Measurements from ENCODE around the gene AOC1. TPM values are rescaled to one million over a fixed set of nuclear protein-coding genes. Genes with fewer than 3 reads are reported as not detected.

Gene AOC1
- total and polyA plus RNA-seq, 2 donors: 1.3 to 3.5 TPM

DNA sequence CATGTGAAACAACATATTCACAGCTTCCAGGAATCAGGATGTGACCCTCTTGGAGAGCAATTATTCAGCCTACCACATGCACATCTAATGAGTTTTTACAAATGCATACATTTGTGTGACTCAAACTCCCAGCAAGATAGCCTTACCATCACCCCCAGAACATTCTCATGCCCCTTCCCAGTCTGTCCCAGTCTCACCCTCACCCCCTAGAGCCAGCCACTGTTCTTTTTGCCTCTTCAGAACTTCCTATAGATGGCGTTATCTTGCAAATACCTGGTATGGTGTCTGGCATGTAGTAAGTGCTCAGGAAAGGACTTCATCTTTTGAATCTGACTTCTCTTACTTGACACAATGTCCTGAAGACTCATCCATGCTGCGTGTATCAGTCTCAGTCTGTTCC lies 23.9 kb upstream of the AOC1 start:
- Histone ChIP-seq H3K4me1 (ENCODE audit: control insufficient read depth in 2 of 2, insufficient read depth in 2 of 2, low read length in 2 of 2) (no peaks in the 10 kb centered on the region), H3K27ac (ENCODE audit: low read depth in 1 of 2, low read length in 1 of 2) (no peak overlapping the region), H3K27me3 (ENCODE audit: control insufficient read depth in 2 of 2, insufficient read depth in 1 of 2, low read length in 1 of 2) (peaks cover 0 to 9% of the 10 kb centered on the region in 2 donors), H3K36me3 (ENCODE audit: control insufficient read depth in 2 of 2, insufficient read depth in 2 of 2, low read length in 1 of 2) (no peaks in the 10 kb centered on the region), H3K9me3 (ENCODE audit: control insufficient read depth in 2 of 2, insufficient read depth in 1 of 2, low read length in 1 of 2) (no peaks in the 10 kb centered on the region), H3K4me3 (ENCODE audit: low read length in 2 of 2) (no peak overlapping the region)
- DNase-seq (ENCODE audit: low read depth in 6 of 9, low spot score in 9 of 9): no peak
- WGBS: 97% methylated on average over 2 of the region's 2 CpGs

- no peaks in the 10 kb centered on the region for H3K36me3 ChIP-seq (ENCODE audit: control insufficient read depth in 2 of 2, insufficient read depth in 2 of 2, low read length in 1 of 2)
- peaks cover 0 to 9% of the 10 kb centered on the region in 2 donors for H3K27me3 ChIP-seq (ENCODE audit: control insufficient read depth in 2 of 2, insufficient read depth in 1 of 2, low read length in 1 of 2)
- no peak overlapping the region for H3K4me3 ChIP-seq (ENCODE audit: low read length in 2 of 2)
- 95% methylated on average over 1 of the region's 1 CpG for WGBS
- no peak for DNase-seq (ENCODE audit: low read depth in 6 of 9, low spot score in 9 of 9)
- no peaks in the 10 kb centered on the region for H3K9me3 ChIP-seq (ENCODE audit: control insufficient read depth in 2 of 2, insufficient read depth in 1 of 2, low read length in 1 of 2)
- no peaks in the 10 kb centered on the region for H3K4me1 ChIP-seq (ENCODE audit: control insufficient read depth in 2 of 2, insufficient read depth in 2 of 2, low read length in 2 of 2)
- H3K27ac ChIP-seq (ENCODE audit: low read depth in 1 of 2, low read length in 1 of 2): no peak overlapping the region
These were observed 22.9 kb upstream of the AOC1 start for GRCh38 chr7:150829426-150829825.

DNA sequence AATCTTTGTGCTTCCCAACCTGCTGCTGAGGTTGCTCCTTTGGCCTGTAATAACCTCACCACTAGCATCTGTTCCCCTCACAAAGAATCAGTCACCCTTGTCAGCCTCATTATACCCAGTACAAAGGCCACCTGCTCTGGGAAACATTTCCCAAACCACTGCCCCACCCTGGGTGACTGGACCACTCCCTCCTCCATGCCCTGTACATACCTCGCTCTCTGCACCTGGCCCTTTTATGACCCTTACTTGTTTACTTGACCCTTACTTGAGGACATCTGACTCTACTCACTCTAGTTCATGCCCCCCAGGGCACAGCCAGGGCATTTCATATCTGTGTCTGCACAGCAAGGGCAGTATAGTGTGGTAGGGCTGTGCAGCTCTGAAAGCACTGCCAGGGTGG lies 21.4 kb upstream of the AOC1 start:
- H3K9me3 ChIP-seq (ENCODE audit: control insufficient read depth in 2 of 2, insufficient read depth in 1 of 2, low read length in 1 of 2): no peaks in the 10 kb centered on the region
- H3K4me3 ChIP-seq (ENCODE audit: low read length in 2 of 2): no peak overlapping the region
- H3K27ac ChIP-seq (ENCODE audit: low read depth in 1 of 2, low read length in 1 of 2): no peak overlapping the region
- H3K27me3 ChIP-seq (ENCODE audit: control insufficient read depth in 2 of 2, insufficient read depth in 1 of 2, low read length in 1 of 2): peaks cover 0 to 11% of the 10 kb centered on the region in 2 donors
- H3K36me3 ChIP-seq (ENCODE audit: control insufficient read depth in 2 of 2, insufficient read depth in 2 of 2, low read length in 1 of 2): no peaks in the 10 kb centered on the region
- no peak for DNase-seq (ENCODE audit: low read depth in 6 of 9, low spot score in 9 of 9)
- WGBS: 93% methylated on average over 1 of the region's 1 CpG
- H3K4me1 ChIP-seq (ENCODE audit: control insufficient read depth in 2 of 2, insufficient read depth in 2 of 2, low read length in 2 of 2): no peaks in the 10 kb centered on the region

GRCh38 chr7:150831851-150832250 lies 20.5 kb upstream of the AOC1 start:
- H3K27me3 ChIP-seq (ENCODE audit: control insufficient read depth in 2 of 2, insufficient read depth in 1 of 2, low read length in 1 of 2): peaks cover 0 to 6% of the 10 kb centered on the region in 2 donors
- no peaks in the 10 kb centered on the region for H3K9me3 ChIP-seq (ENCODE audit: control insufficient read depth in 2 of 2, insufficient read depth in 1 of 2, low read length in 1 of 2)
- H3K36me3 ChIP-seq (ENCODE audit: control insufficient read depth in 2 of 2, insufficient read depth in 2 of 2, low read length in 1 of 2): no peaks in the 10 kb centered on the region
- 96% methylated on average over 1 of the region's 1 CpG for WGBS
- H3K4me3 ChIP-seq (ENCODE audit: low read length in 2 of 2): no peak overlapping the region
- H3K27ac ChIP-seq (ENCODE audit: low read depth in 1 of 2, low read length in 1 of 2): no peak overlapping the region
- no peaks in the 10 kb centered on the region for H3K4me1 ChIP-seq (ENCODE audit: control insufficient read depth in 2 of 2, insufficient read depth in 2 of 2, low read length in 2 of 2)
- DNase-seq (ENCODE audit: low read depth in 6 of 9, low spot score in 9 of 9): no peak

- no peak for DNase-seq (ENCODE audit: low read depth in 6 of 9, low spot score in 9 of 9)
- H3K27ac ChIP-seq (ENCODE audit: low read depth in 1 of 2, low read length in 1 of 2): no peak overlapping the region
- no peaks in the 10 kb centered on the region for H3K36me3 ChIP-seq (ENCODE audit: control insufficient read depth in 2 of 2, insufficient read depth in 2 of 2, low read length in 1 of 2)
- no peak overlapping the region for H3K4me3 ChIP-seq (ENCODE audit: low read length in 2 of 2)
- 96% methylated on average over 1 of the region's 1 CpG for WGBS
- H3K4me1 ChIP-seq (ENCODE audit: control insufficient read depth in 2 of 2, insufficient read depth in 2 of 2, low read length in 2 of 2): no peaks in the 10 kb centered on the region
- no peaks in the 10 kb centered on the region for H3K9me3 ChIP-seq (ENCODE audit: control insufficient read depth in 2 of 2, insufficient read depth in 1 of 2, low read length in 1 of 2)
- H3K27me3 ChIP-seq (ENCODE audit: control insufficient read depth in 2 of 2, insufficient read depth in 1 of 2, low read length in 1 of 2): peaks cover 0 to 6% of the 10 kb centered on the region in 2 donors
These were observed 17.3 kb upstream of the AOC1 start for GRCh38 chr7:150835019-150835418.

GRCh38 chr7:150835702-150836280 lies 16.5 kb upstream of the AOC1 start:
- peaks cover 0 to 6% of the 10 kb centered on the region in 2 donors for H3K27me3 ChIP-seq (ENCODE audit: control insufficient read depth in 2 of 2, insufficient read depth in 1 of 2, low read length in 1 of 2)
- H3K27ac ChIP-seq (ENCODE audit: low read depth in 1 of 2, low read length in 1 of 2): no peak overlapping the region
- H3K9me3 ChIP-seq (ENCODE audit: control insufficient read depth in 2 of 2, insufficient read depth in 1 of 2, low read length in 1 of 2): no peaks in the 10 kb centered on the region
- H3K4me3 ChIP-seq (ENCODE audit: low read length in 2 of 2): no peak overlapping the region
- no peaks in the 10 kb centered on the region for H3K4me1 ChIP-seq (ENCODE audit: control insufficient read depth in 2 of 2, insufficient read depth in 2 of 2, low read length in 2 of 2)
- WGBS: 92% methylated on average over 6 of the region's 6 CpGs
- no peaks in the 10 kb centered on the region for H3K36me3 ChIP-seq (ENCODE audit: control insufficient read depth in 2 of 2, insufficient read depth in 2 of 2, low read length in 1 of 2)
- DNase-seq (ENCODE audit: low read depth in 6 of 9, low spot score in 9 of 9): no peak

DNA sequence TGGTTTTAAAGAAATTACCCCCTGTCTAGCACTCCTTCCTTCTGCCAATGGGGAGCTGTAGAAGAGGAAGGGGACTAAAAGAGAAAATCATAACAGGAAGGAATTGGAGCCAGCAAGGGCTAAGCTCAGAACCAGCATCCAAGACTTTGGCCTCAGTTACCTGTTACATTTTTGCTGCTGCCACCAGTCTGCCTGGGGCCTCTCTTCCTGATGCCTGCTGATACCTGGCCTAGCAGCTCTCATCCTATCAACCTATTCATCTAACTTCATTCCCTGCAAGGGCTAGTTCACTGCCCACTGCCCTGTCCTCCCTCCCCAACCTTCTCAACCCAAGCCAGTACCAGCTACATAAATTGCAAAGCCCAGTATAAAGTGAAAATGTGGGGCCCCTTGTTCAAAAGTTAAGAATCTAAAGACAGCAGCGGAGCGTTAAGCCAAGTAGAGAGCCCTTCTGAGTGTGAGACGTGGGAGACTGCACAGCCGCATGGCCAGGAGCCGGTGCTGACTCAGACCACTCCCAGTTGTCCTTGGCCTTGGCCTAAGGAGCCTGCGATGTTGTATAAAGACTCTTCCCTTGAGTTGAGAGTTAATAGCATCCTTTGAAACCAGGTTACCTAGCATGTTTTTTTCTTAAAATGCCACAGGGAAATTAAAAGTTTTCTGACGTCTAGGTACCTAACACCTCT lies 13.2 kb upstream of the AOC1 start:
- no peaks in the 10 kb centered on the region for H3K36me3 ChIP-seq (ENCODE audit: control insufficient read depth in 2 of 2, insufficient read depth in 2 of 2, low read length in 1 of 2)
- DNase-seq (ENCODE audit: low read depth in 6 of 9, low spot score in 9 of 9): no peak
- no peak overlapping the region for H3K4me3 ChIP-seq (ENCODE audit: low read length in 2 of 2)
- H3K9me3 ChIP-seq (ENCODE audit: control insufficient read depth in 2 of 2, insufficient read depth in 1 of 2, low read length in 1 of 2): no peaks in the 10 kb centered on the region
- peaks cover 0 to 3% of the 10 kb centered on the region in 2 donors for H3K27me3 ChIP-seq (ENCODE audit: control insufficient read depth in 2 of 2, insufficient read depth in 1 of 2, low read length in 1 of 2)
- H3K4me1 ChIP-seq (ENCODE audit: control insufficient read depth in 2 of 2, insufficient read depth in 2 of 2, low read length in 2 of 2): no peaks in the 10 kb centered on the region
- H3K27ac ChIP-seq (ENCODE audit: low read depth in 1 of 2, low read length in 1 of 2): no peak overlapping the region
- 94% methylated on average over 7 of the region's 7 CpGs for WGBS

- Histone ChIP-seq H3K27me3 (ENCODE audit: control insufficient read depth in 2 of 2, insufficient read depth in 1 of 2, low read length in 1 of 2) (no peaks in the 10 kb centered on the region), H3K36me3 (ENCODE audit: control insufficient read depth in 2 of 2, insufficient read depth in 2 of 2, low read length in 1 of 2) (no peaks in the 10 kb centered on the region), H3K4me3 (ENCODE audit: low read length in 2 of 2) (no peak overlapping the region), H3K9me3 (ENCODE audit: control insufficient read depth in 2 of 2, insufficient read depth in 1 of 2, low read length in 1 of 2) (no peaks in the 10 kb centered on the region), H3K27ac (ENCODE audit: low read depth in 1 of 2, low read length in 1 of 2) (no peak overlapping the region), H3K4me1 (ENCODE audit: control insufficient read depth in 2 of 2, insufficient read depth in 2 of 2, low read length in 2 of 2) (no peaks in the 10 kb centered on the region)
- WGBS: 97% methylated on average over 3 of the region's 3 CpGs
- DNase-seq (ENCODE audit: low read depth in 6 of 9, low spot score in 9 of 9): no peak
These were observed 10.3 kb upstream of the AOC1 start for GRCh38 chr7:150842018-150842417.

DNA sequence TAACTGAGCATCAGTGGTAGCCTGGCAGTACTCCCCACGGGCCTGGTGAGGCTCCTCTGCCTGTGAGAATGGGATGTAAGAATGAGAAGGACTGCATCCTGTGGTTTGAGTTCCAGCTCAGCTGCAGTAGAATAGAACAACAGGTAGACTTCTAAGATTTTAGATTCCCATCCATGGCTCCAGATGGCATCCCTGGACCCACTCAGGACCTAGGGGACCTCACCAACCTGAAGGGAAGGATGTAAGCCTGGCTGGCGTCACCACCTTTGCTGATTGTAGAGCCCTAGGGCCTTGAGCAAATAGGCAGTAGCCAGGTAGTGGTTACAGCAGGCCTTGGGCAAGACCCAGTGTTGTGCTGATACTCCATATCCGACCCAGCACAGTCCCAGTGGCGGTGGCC lies 9.6 kb upstream of the AOC1 start:
- no peak overlapping the region for H3K27ac ChIP-seq (ENCODE audit: low read depth in 1 of 2, low read length in 1 of 2)
- no peak for DNase-seq (ENCODE audit: low read depth in 6 of 9, low spot score in 9 of 9)
- 78% methylated on average over 4 of the region's 4 CpGs for WGBS
- no peak overlapping the region for H3K4me3 ChIP-seq (ENCODE audit: low read length in 2 of 2)
- H3K27me3 ChIP-seq (ENCODE audit: control insufficient read depth in 2 of 2, insufficient read depth in 1 of 2, low read length in 1 of 2): no peaks in the 10 kb centered on the region
- no peaks in the 10 kb centered on the region for H3K9me3 ChIP-seq (ENCODE audit: control insufficient read depth in 2 of 2, insufficient read depth in 1 of 2, low read length in 1 of 2)
- no peaks in the 10 kb centered on the region for H3K36me3 ChIP-seq (ENCODE audit: control insufficient read depth in 2 of 2, insufficient read depth in 2 of 2, low read length in 1 of 2)
- no peaks in the 10 kb centered on the region for H3K4me1 ChIP-seq (ENCODE audit: control insufficient read depth in 2 of 2, insufficient read depth in 2 of 2, low read length in 2 of 2)
